ENCODE data around the gene COL6A2. TPM values are rescaled to one million over a fixed set of nuclear protein-coding genes. Genes with fewer than 3 reads are reported as not detected.

COL6A2 gene
- total and polyA plus RNA-seq, 2 donors (not counting 1 experiment from before 2014, with no cell fraction given): 1.2 to 2.1 TPM

DNA sequence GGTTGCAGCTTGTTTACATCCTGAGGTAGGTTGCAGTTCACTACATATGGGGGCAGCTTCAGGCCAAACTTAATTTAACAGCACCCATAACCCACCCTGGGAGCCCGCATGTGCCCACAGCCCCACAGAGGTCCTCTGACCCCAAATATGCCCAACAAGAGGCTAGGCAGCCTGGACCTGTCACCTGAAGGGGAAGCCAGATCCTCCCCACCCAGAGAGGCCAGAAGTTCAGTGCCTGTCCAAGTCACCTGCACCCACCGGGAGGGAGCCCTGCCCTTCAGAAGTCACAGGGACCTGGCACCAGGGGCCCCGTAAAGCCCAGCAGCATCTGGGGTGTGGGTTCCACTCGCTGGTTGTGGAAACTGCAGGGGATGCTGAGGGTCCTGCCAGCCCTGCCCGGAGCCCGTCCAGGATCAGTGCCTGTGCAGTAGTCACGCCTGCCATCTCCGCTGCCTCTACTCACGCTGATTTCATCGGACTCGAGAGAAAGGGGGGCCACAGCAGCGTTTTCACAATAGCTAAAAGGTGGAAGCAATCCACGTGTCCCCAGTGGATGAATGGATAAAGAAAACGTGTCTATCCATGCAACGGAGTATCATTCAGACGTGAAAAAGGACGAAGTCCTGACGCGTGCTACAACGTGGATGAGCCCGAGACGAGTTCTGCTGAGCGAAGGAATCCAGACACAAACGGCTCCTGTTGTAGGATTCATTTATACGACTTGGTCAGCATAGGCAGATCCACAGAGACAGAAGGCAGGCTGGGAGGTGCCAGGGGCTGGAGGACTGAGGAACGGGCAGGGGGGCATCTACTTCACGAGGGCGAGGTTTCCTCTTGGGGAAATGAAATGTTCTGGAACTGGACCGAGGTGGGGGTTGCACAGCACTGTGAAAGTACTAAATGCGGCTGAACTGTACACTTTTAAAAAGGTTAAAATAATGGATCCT is 33.9 kb upstream of the COL6A2 start:
- Mint-ChIP-seq H3K27me3 (peaks cover 45% of the 10 kb centered on the region), H3K4me1 (no peaks in the 10 kb centered on the region), H3K27ac (no peak overlapping the region), H3K9me3 (ENCODE audit: insufficient read depth) (peaks cover 9% of the 10 kb centered on the region), H3K4me3 (no peak overlapping the region)
- Histone ChIP-seq H3K27me3 (replicated peaks in 1 of 4; ENCODE audit: control extremely low read depth in 1 of 4, control insufficient read depth in 3 of 4, insufficient read depth in 4 of 4, low read length in 3 of 4) (peaks cover 0 to 38% (median 8%) of the 10 kb centered on the region in 4 experiments), H3K9me3 (ENCODE audit: control extremely low read depth in 1 of 3, control insufficient read depth in 2 of 3, insufficient read depth in 1 of 3, low read length in 2 of 3) (peaks cover 0 to 54% (median 9%) of the 10 kb centered on the region in 3 donors), H4K20me1 (ENCODE audit: control insufficient read depth, insufficient read depth, low read length, poor library complexity, severe bottlenecking) (no peaks in the 10 kb centered on the region), H3K79me2 (ENCODE audit: control insufficient read depth, insufficient read depth, low read length) (no peaks in the 10 kb centered on the region), H3K4me3 (ENCODE audit: control extremely low read depth in 1 of 5, extremely low read depth in 1 of 5, insufficient read depth in 1 of 5, low read depth in 2 of 5, low read length in 4 of 5) (no peak overlapping the region), H3K27ac (ENCODE audit: low read length in 2 of 2) (no peak overlapping the region), H3K4me2 (replicated peaks; ENCODE audit: low read depth, low read length, poor library complexity, severe bottlenecking) (no peak overlapping the region), H3K9ac (ENCODE audit: low read length) (no peak overlapping the region), H2AFZ (ENCODE audit: insufficient read depth, low read depth, low read length, poor library complexity, severe bottlenecking) (no peak overlapping the region), H3K4me1 (ENCODE audit: control insufficient read depth in 2 of 2, insufficient read depth in 2 of 2, low read length in 2 of 2) (no peaks in the 10 kb centered on the region), H3K36me3 (replicated peaks in 1 of 2; ENCODE audit: control extremely low read depth in 1 of 2, control insufficient read depth in 1 of 2, extremely low read depth in 1 of 2, insufficient read depth in 2 of 2, low read length in 1 of 2) (no peaks in the 10 kb centered on the region)
- POLR2A ChIA-PET: no interaction called here
- CTCF ChIA-PET: no interaction called here
- intact Hi-C loops (cut with micrococcal nuclease): no loop called here
- 89% methylated on average over 30 of the region's 30 CpGs for whole genome bisulfite sequencing (ENCODE audit: insufficient coverage)
- no peak for ATAC-seq (ENCODE audit: low read depth)
- DNase-seq: no peak
- TF ChIP-seq, protein P1, sequence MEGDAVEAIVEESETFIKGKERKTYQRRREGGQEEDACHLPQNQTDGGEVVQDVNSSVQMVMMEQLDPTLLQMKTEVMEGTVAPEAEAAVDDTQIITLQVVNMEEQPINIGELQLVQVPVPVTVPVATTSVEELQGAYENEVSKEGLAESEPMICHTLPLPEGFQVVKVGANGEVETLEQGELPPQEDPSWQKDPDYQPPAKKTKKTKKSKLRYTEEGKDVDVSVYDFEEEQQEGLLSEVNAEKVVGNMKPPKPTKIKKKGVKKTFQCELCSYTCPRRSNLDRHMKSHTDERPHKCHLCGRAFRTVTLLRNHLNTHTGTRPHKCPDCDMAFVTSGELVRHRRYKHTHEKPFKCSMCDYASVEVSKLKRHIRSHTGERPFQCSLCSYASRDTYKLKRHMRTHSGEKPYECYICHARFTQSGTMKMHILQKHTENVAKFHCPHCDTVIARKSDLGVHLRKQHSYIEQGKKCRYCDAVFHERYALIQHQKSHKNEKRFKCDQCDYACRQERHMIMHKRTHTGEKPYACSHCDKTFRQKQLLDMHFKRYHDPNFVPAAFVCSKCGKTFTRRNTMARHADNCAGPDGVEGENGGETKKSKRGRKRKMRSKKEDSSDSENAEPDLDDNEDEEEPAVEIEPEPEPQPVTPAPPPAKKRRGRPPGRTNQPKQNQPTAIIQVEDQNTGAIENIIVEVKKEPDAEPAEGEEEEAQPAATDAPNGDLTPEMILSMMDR (IDR thresholded peaks at IDR 0.05): no peak
- TF ChIP-seq EZH2 (IDR thresholded peaks at IDR 0.05; ENCODE audit: borderline replicate concordance, insufficient read depth, low read depth, low read length, poor library complexity, severe bottlenecking): no peak

DNA sequence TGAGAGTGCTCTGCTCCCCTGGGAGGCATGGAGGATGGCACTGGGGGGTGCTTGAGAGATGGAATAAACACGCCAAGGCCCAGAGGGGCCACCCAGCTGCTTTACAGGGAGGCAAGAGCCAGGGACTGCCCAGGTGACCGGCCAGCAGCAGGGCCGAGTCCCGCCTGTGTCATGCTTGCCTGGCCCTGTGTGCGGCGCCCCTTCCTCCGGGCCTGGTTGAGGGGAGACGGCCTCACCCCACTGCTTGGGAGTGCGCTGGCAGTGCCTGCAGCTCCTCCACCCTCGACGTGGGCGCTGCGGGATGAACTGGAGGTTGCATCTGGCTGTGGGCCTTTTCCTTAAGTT is 33.1 kb upstream of the COL6A2 start:
- Histone ChIP-seq H3K4me3 (ENCODE audit: control extremely low read depth in 1 of 5, extremely low read depth in 1 of 5, insufficient read depth in 1 of 5, low read depth in 2 of 5, low read length in 4 of 5) (no peak overlapping the region), H4K20me1 (ENCODE audit: control insufficient read depth, insufficient read depth, low read length, poor library complexity, severe bottlenecking) (no peaks in the 10 kb centered on the region), H3K4me1 (ENCODE audit: control insufficient read depth in 2 of 2, insufficient read depth in 2 of 2, low read length in 2 of 2) (no peaks in the 10 kb centered on the region), H3K36me3 (replicated peaks in 1 of 2; ENCODE audit: control extremely low read depth in 1 of 2, control insufficient read depth in 1 of 2, extremely low read depth in 1 of 2, insufficient read depth in 2 of 2, low read length in 1 of 2) (no peaks in the 10 kb centered on the region), H3K27ac (ENCODE audit: low read length in 2 of 2) (no peak overlapping the region), H3K27me3 (replicated peaks in 1 of 4; ENCODE audit: control extremely low read depth in 1 of 4, control insufficient read depth in 3 of 4, insufficient read depth in 4 of 4, low read length in 3 of 4) (peaks cover 0 to 38% (median 8%) of the 10 kb centered on the region in 4 experiments), H3K9ac (ENCODE audit: low read length) (no peak overlapping the region), H3K79me2 (ENCODE audit: control insufficient read depth, insufficient read depth, low read length) (no peaks in the 10 kb centered on the region), H3K9me3 (ENCODE audit: control extremely low read depth in 1 of 3, control insufficient read depth in 2 of 3, insufficient read depth in 1 of 3, low read length in 2 of 3) (peaks cover 0 to 54% (median 9%) of the 10 kb centered on the region in 3 donors), H3K4me2 (replicated peaks; ENCODE audit: low read depth, low read length, poor library complexity, severe bottlenecking) (no peak overlapping the region), H2AFZ (ENCODE audit: insufficient read depth, low read depth, low read length, poor library complexity, severe bottlenecking) (no peak overlapping the region)
- intact Hi-C loops (cut with micrococcal nuclease): no loop called here
- Mint-ChIP-seq H3K27ac (no peak overlapping the region), H3K4me3 (no peak overlapping the region), H3K9me3 (ENCODE audit: insufficient read depth) (peaks cover 9% of the 10 kb centered on the region), H3K4me1 (no peaks in the 10 kb centered on the region), H3K27me3 (peaks cover 41% of the 10 kb centered on the region)
- CTCF ChIA-PET: no interaction called here
- DNase-seq (no peak), ATAC-seq (ENCODE audit: low read depth) (no peak)
- WGBS (ENCODE audit: insufficient coverage): 55% methylated on average over 13 of the region's 13 CpGs
- POLR2A ChIA-PET: no interaction called here
- no peak for TF ChIP-seq EZH2 (IDR thresholded peaks at IDR 0.05; ENCODE audit: borderline replicate concordance, insufficient read depth, low read depth, low read length, poor library complexity, severe bottlenecking)
- TF ChIP-seq, protein P1 (IDR thresholded peaks at IDR 0.05): no peak

Measured in B cell (primary cell).